ENCODE measurements around the gene NKX6-2. TPM values are rescaled to one million over a fixed set of nuclear protein-coding genes. Genes with fewer than 3 reads are reported as not detected.

Gene NKX6-2
- total RNA-seq, 1 experiment from 2014 or later, result not detected

GRCh38 chr10:132738454-132739224, 47.3 kb downstream of the NKX6-2 start:
- H3K27ac Mint-ChIP-seq (ENCODE audit: unreplicated experiment), result no peak overlapping the region
- Histone ChIP-seq H3K9me3 (no peaks in the 10 kb centered on the region), H3K27me3 (replicated peaks; ENCODE audit: control insufficient read depth, insufficient read depth, low read length) (no peaks in the 10 kb centered on the region), H3K36me3 (ENCODE audit: control insufficient read depth, insufficient read depth, low read length) (no peaks in the 10 kb centered on the region; the same call in 1 of the 2 replicates), H3K4me1 (peaks cover 10% of the 10 kb centered on the region; the same call in 1 of the 2 replicates), H3K4me3 (ENCODE audit: low read depth, low read length) (no peak overlapping the region)
- no peak for TF ChIP-seq CTCF (IDR thresholded peaks at IDR 0.05; ENCODE audit: insufficient read depth in 1 of 2, low read depth in 1 of 2, low read length in 1 of 2, severe bottlenecking in 1 of 2, unreplicated experiment in 1 of 2)
- no peaks in the 10 kb centered on the region for H3K9me3 Mint-ChIP-seq (ENCODE audit: unreplicated experiment)
- ChIA-PET POLR2A (no interaction called here), CTCF (no interaction called here)
- intact Hi-C loops (cut with micrococcal nuclease; ENCODE audit: unreplicated experiment), result no loop called here
- H3K27me3 Mint-ChIP-seq (ENCODE audit: insufficient read depth, unreplicated experiment), result no peaks in the 10 kb centered on the region
- H3K4me3 Mint-ChIP-seq (ENCODE audit: unreplicated experiment), result no peak overlapping the region
- BruUV-seq (replicated peaks), result no TSS peak
- H3K4me1 Mint-ChIP-seq (ENCODE audit: low read depth, unreplicated experiment), result no peaks in the 10 kb centered on the region
- DNase-seq, result no peak
- H3K36me3 Mint-ChIP-seq (ENCODE audit: insufficient read depth, unreplicated experiment), result no peaks in the 10 kb centered on the region

- POLR2A ChIA-PET, result no interaction called here
- Histone ChIP-seq H3K27me3 (replicated peaks; ENCODE audit: control insufficient read depth, insufficient read depth, low read length) (no peaks in the 10 kb centered on the region), H3K4me3 (ENCODE audit: low read depth, low read length) (no peak overlapping the region), H3K36me3 (ENCODE audit: control insufficient read depth, insufficient read depth, low read length) (no peaks in the 10 kb centered on the region; the same call in 1 of the 2 replicates), H3K9me3 (no peaks in the 10 kb centered on the region), H3K4me1 (peaks cover 10% of the 10 kb centered on the region; the same call in 1 of the 2 replicates)
- no peak for DNase-seq
- intact Hi-C loops (cut with micrococcal nuclease; ENCODE audit: unreplicated experiment), result no loop called here
- no peaks in the 10 kb centered on the region for H3K4me1 Mint-ChIP-seq (ENCODE audit: low read depth, unreplicated experiment)
- H3K27me3 Mint-ChIP-seq (ENCODE audit: insufficient read depth, unreplicated experiment), result no peaks in the 10 kb centered on the region
- CTCF ChIA-PET, result no interaction called here
- BruUV-seq (replicated peaks), result no TSS peak
- no peak overlapping the region for H3K27ac Mint-ChIP-seq (ENCODE audit: unreplicated experiment)
- no peak for TF ChIP-seq CTCF (IDR thresholded peaks at IDR 0.05; ENCODE audit: insufficient read depth in 1 of 2, low read depth in 1 of 2, low read length in 1 of 2, severe bottlenecking in 1 of 2, unreplicated experiment in 1 of 2)
- H3K36me3 Mint-ChIP-seq (ENCODE audit: insufficient read depth, unreplicated experiment), result no peaks in the 10 kb centered on the region
- no peak overlapping the region for H3K4me3 Mint-ChIP-seq (ENCODE audit: unreplicated experiment)
- H3K9me3 Mint-ChIP-seq (ENCODE audit: unreplicated experiment), result no peaks in the 10 kb centered on the region
These were observed 48.4 kb downstream of the NKX6-2 start for GRCh38 chr10:132737390-132738048.

- Mint-ChIP-seq H3K27ac (ENCODE audit: unreplicated experiment) (no peak overlapping the region), H3K27me3 (ENCODE audit: insufficient read depth, unreplicated experiment) (no peaks in the 10 kb centered on the region), H3K4me1 (ENCODE audit: low read depth, unreplicated experiment) (no peaks in the 10 kb centered on the region), H3K4me3 (ENCODE audit: unreplicated experiment) (no peak overlapping the region), H3K36me3 (ENCODE audit: insufficient read depth, unreplicated experiment) (no peaks in the 10 kb centered on the region), H3K9me3 (ENCODE audit: unreplicated experiment) (no peaks in the 10 kb centered on the region)
- intact Hi-C loops (cut with micrococcal nuclease; ENCODE audit: unreplicated experiment), result no loop called here
- POLR2A ChIA-PET, result no interaction called here
- no peak for DNase-seq
- TF ChIP-seq CTCF (IDR thresholded peaks at IDR 0.05; ENCODE audit: insufficient read depth in 1 of 2, low read depth in 1 of 2, low read length in 1 of 2, severe bottlenecking in 1 of 2, unreplicated experiment in 1 of 2), result no peak
- Histone ChIP-seq H3K4me1 (peaks cover 10% of the 10 kb centered on the region; the same call in 1 of the 2 replicates), H3K27me3 (replicated peaks; ENCODE audit: control insufficient read depth, insufficient read depth, low read length) (no peaks in the 10 kb centered on the region), H3K36me3 (ENCODE audit: control insufficient read depth, insufficient read depth, low read length) (no peaks in the 10 kb centered on the region; the same call in none of the 2 replicates), H3K4me3 (ENCODE audit: low read depth, low read length) (no peak overlapping the region), H3K9me3 (no peaks in the 10 kb centered on the region)
- BruUV-seq (replicated peaks), result no TSS peak
- CTCF ChIA-PET, result no interaction called here
These were observed 50.0 kb downstream of the NKX6-2 start for GRCh38 chr10:132735923-132736391.

All from Caco-2 (cell line).